GM21381 (cell line): Measurements from ENCODE around the gene DNAJC6.
"Not testable (repeated sequence)": the region's sequence is repeated elsewhere in the genome, so short reads cannot be mapped to it uniquely, and the experiment has no call there.

Source experiments
- ATAC-seq: cut with Tn5 transposase; IDR thresholded peaks from one replicate; pipeline ENCODE4 v1.9.1; 2021; ENCODE audit warnings: mild to moderate bottlenecking, moderate library complexity; ENCODE audit not compliant: unreplicated experiment

The DNAJC6 gene

DNA sequence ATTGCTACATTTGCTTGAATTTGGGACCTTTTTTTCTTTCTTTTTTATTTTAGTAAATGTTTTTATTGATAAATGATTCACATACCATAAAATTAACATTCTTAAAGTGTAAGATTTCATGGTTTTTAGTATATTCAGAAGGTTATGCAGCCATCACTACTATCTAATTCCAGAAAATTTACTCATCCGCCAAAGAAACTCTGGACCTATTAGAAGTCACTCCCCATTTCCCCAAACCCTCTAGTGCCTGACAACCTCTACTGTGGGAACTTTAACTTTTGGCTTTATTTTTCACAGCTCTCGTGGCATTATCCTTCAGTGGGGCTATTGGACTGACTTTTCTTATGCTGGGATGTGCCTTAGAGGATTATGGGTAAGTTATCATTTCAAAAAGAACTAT, 115.7 kb downstream of the DNAJC6 start:
- no peak for ATAC-seq

DNA sequence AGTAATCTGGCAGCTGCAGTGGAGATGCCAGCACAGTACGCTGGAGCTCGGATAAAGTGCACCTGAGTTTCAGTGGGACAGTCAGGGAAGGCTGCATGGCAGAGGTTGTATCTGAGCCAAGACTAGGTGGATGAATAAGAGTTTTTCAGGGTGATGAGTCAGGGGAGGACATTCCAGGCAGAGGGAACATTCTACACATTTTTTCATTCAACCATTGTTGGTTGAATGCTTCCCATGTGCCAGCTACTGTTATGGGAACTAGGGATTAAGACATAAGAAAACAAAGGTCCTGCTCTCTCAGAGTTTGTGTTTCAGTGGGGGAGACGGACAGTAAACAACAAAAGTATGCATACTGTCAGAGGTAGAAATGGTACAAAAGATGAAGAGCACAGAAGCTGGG, 116.4 kb downstream of the DNAJC6 start:
- no peak for ATAC-seq

DNA sequence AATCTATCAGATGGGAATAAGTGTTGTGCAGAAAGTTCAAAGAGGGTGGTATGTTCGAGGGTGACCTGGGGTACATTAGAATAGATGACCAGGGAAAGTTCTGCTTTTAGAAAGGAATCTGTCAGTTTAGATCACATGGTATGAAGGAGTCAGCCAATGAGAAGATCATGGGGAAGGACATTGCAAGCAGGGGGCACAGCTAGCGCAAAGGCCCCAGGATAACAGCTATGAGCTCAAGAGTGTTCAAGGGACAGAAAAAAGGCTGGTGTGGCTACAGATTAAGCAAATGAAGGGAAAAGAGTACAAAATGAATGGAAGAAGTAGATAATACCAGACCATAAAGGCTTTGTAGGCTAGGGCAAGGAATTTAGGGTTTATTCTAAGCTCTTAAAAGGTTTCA, 119.7 kb downstream of the DNAJC6 start:
- ATAC-seq: no peak

DNA sequence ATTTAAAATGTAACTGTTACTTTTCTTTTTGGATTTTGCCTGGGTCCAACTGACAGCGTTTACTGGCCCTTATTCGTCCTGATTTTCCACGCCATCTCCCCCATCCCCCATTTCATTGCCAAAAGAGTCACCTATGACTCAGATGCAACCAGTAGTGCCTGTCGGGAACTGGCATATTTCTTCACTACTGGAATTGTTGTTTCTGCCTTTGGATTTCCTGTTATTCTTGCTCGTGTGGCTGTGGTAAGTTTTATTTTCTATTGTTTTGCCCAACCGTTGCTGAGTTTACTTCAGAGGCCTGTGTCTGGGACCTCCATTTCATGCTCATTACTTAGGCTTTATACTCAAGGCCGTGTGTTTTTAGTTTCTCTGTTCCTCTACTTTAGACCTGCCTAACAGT, 120.5 kb downstream of the DNAJC6 start:
- ATAC-seq: no peak

DNA sequence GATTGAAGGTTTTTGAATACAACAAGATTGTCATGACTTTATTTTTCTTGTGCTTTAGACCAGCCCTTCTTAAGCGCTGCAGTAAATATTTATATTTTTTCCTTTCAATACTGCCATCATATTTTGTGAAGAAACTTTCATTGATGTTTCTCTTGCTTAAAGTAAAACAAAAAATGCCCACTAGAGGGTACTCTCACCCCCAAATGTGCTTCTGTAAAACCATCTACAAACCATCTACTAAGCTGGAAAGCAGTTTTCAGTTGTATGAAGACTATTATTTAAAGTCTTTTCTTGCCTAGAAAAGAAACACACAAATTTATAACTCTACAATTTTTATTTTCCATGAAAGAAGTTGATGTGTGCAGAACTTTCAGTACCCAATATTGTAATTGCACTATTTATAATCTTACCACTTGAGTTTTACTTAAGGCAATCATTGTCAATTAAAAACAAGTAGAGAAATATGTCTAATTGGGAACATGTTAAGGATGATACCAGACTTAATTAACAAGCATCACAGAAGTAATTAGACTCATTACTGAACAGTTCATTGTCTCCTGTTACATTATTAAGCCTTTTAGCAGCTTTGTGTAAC, 121.9 kb downstream of the DNAJC6 start:
- ATAC-seq: no peak

DNA sequence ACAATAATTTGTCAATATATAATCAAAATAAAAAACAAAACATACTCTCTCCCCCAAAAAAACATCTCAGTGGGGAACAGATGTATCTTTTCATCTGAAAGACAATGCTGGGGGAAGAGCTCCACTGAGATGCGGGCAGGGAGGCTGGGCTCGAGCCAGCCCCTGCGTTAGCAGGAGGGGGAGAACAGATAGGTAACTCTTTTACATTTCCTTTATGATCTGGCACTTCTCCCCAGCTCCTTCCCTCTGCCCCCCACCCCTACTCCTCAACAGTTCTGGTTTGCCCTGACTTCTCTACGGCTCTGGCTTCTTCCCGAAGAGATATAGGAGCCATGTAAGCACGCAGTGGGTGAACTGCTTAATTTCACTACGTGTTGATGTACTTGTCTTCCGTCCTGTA, 123.6 kb downstream of the DNAJC6 start:
- no peak for ATAC-seq

DNA sequence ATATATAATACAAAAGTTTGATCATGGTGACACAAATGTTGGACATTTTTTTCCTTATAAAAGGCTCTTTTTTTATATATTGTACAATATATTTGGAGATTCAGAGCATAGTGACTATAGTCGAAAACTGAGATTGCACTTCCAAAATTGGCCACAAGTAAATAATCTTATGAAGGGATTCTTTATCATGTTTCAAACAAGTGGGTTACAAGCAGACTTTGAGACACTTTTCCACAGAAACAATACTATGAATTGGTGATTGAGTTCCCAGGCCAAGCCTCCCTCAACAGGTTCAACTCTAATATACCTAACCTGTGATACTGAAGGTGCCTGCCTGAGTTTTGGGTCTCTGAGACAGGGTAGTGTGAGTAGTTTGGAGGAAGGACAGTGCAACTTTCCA, 124.9 kb downstream of the DNAJC6 start:
- ATAC-seq: no peak

DNA sequence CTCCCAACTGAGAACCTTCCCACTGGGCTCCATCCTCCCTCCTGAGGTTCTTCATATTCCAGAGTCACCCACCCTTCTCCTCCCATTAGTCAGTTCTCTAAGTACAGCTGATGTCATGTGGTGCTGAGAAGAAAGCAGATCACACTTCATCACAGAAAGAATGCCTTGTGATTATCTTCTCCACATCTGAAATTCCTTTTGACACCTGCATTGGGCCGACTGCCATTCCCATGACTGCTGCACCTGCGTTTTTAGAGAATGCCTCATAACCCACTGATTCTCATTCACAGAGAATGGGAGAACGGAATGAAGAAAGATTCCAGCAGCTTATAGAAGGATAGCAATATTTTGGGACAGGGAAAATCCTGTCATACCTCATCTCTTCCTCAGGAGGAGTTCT, 125.4 kb downstream of the DNAJC6 start:
- no peak for ATAC-seq

DNA sequence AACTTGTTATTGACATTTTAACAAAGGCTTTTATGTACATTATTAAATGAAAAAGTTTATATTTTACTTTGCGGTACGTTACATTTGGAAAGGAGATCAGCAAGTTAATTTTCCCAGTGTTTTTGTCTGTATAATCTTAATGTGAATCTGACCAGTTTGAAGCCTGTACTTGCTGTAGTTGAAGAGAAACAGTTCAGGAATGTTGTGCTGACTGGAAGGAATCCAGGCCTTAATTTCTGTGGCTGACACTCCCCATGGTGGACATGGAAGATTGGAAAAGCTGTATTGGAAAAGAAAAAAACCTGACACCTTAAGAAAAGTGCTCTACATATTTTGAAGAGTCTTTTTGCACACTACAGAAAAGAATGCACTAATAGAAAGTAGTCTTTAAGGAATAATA, 126.6 kb downstream of the DNAJC6 start:
- ATAC-seq: no peak

DNA sequence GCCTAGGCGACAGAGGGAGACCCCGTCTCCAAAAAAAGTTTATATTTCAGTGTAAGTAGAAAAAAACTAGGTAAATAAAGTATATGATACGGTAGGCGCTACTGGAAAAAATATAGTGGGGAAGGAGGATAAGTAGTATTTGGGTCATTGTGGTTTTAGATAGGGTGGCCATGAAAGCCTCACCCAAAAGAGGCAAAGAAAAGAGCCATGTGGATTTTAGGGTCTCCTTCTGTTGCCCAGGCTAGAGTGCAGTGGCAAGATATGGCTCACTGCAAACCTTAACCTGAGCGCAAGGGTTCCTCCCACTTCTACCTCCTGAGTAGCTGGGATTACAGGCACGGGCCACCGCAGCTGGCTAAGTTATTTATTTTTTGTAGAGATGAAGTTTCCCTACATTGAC, 128.3 kb downstream of the DNAJC6 start:
- no peak for ATAC-seq

DNA sequence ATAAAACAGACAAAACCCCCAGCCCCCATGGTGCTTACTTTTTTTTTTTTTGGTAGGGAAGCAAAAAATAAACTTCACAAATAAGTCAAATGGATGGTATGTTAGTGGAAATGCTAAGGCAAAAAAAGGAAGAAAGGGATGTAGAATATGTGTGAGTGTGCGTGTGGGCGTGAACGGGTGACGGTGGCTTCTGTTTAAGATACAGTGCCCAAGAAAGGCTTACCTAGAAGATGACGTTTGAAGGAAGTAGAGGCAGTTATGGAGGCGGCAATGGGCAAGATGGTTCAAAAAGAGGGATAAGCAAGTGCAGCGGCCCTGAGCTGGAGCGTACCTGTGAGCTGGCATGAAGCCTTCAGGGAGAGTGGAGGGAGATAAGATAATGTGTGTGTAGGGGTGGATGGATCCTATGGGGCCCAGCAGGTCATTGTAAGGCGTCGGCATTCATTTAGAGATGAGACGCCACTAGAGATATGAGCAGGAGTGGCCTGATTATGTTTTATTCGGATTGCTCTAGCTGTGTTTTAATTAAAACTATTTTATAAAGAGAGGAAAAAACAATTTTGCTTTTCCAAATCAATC, 131.1 kb downstream of the DNAJC6 start:
- no peak for ATAC-seq

DNA sequence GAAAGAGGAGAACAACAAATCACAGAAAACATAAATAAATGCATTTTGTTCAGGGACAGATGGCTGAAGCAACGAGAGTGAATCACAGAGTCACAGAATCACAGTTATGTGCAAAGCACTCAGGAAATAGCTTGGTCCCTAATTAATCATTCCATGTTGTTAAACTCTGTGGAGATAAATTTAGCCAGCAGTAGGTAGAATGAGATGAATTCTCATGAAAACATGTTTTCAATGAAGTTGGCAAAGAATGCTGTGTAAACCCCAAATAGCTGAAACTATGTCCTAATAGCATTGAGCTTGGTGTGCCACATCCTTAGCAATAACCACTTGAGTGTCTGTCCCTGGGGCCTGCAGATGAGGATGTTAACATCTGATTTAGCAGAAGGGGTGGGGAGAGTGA, 131.6 kb downstream of the DNAJC6 start:
- no peak for ATAC-seq

DNA sequence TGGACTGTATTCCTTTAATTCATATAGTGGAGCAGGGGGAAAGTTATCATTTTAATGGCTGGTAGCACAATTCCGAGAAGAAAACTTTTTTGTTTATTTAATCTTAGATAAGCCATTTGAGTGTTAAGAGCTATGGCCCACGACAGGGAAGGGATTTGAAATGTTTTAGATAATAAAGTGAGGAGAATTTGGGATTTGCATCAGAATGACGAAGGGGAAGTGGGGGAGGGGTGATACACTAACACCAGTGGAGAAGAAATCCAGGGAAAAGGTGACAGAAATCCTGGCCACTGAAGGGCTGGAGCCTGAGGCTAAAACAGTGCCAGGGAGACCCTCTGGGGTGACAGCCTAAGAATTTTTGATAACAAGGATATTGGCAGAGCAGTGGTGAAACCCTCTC, 132.1 kb downstream of the DNAJC6 start:
- no peak for ATAC-seq

DNA sequence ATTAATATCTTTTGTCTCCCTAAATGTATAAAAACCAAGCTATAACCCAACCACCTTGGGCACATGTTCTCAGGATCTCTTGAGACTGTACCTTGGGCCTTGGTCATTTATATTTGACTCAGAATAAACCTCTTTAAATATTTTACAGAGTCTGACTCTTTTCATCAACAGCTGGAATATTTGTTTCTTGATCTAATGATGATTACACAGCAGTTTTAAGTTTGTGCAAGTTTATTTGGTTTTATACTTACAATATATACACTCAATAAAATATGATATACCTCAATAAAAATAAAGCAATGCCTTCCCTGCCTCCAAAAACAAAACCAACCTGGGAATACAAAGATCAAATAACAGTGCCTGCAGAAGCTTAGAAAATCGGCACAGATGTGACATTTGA, 133.1 kb downstream of the DNAJC6 start:
- ATAC-seq: no peak

DNA sequence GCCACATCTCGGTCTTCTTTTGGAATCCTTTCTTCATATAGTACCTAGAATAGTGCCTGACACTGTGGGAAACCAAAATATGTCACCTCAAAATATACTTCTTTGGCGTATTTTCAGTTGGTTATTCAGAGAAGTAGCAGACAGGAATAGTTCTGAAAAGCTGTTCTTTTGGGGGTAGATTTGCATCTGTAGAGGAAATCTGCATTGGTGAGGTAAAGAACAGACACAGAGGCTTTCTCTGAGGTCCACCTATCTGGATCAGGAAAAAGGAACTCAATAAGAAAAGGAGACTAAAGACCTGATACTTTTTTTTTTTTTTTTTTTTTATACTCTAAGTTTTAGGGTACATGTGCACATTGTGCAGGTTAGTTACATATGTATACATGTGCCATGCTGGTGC, 134.3 kb downstream of the DNAJC6 start:
- ATAC-seq: no peak

DNA sequence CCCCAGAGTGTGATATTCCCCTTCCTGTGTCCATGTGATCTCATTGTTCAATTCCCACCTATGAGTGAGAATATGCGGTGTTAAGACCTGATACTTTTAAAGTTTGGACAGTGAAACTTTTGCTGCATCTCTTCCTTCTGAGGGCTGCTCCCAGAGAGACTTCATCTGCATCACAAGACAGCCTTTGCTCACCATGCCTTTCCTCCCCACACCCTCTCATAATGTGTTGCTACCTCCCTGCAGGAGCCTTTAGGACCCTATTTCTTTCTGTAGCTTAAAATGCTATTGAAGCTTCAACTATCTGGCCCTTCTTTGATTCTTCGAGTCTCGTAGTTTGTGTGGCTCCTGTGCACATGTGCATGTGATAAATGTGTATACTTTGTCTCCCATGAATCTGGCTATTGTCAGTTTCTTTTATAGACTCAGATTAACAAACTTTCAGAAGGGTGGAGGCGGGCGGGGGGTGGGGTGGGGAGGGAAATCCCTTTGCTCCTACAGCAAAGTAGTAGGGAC, 134.8 kb downstream of the DNAJC6 start:
- no peak for ATAC-seq

DNA sequence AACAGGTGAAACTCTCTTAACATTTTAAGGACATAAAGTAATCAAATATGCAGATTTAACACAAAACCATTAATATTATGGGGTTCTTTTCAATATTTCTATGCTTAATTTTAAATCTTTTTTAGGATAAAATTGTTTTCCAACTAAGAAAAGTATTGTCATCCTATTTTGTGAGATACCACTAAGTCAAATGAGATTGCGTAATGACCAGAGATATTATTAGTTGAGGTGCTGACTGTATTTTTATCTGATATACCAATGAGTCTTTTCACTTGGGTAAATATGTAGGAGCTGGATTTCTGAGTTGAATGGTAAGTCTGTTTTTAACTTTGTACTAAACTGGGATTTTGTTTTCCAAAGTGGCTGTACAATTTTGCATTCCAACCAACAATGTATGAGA, 136.5 kb downstream of the DNAJC6 start:
- ATAC-seq: no peak

DNA sequence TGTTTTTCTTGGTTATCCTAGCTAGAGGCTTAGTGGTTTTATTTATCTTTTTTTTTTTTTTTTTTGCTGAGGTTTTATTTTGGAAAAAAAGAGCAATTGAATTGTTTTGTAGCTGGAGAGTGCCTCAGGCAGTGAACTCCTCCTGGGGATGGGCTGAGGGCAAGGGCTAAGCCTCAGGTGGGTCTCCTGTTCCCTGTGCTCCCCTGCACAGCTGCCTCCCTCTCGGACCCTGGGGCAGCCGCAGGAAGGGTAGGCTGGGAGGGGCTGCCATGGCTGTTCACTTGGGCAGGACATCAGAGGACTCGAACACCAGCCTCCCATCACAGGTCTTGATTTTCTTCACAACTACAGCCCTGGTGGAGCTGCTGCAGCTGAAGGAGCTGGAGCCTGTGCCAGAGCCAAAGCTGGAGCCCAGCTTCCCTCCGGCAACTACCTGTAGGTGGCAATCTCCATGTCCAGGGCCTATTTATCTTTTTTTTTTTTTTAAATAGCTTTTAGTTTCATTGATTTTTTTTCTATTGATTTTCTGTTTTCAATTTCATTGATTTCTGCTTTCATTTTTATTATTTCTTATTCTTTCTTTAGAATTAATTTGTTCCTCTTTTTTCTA, 140.0 kb downstream of the DNAJC6 start:
- ATAC-seq: no peak

DNA sequence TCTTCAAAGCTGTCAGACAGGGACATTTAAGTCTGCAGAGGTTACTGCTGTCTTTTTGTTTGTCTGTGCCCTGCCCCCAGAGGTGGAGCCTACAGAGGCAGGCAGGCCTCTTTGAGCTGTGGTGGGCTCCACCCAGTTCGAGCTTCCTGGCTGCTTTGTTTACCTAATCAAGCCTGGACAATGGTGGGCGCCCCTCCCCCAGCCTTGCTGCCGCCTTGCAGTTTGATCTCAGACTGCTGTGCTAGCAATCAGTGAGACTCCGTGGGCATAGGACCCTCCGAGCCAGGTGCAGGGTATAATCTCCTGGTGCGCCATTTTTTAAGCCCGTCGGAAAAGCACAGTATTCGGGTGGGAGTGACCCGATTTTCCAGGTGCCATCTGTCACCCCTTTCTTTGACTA, 146.3 kb downstream of the DNAJC6 start:
- ATAC-seq: not testable (repeated sequence)

DNA sequence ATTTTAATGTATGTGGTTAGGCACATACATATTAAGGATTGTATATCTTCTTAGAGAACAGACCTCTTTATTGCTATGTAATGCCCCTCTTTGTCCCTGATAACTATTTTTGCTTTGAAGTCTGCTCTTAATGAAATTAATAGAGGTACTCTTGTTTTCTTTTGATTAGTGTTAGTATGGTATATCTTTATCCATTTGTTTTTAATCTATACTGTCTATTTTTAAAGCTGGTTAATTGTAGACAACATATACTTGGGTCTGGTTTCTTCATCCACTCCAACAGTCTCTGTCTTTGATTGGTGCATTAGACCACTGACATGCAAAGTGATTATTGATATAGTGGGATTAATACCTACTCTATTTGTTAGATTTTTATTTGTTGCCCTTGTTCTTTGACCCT, 147.1 kb downstream of the DNAJC6 start:
- no peak for ATAC-seq

DNA sequence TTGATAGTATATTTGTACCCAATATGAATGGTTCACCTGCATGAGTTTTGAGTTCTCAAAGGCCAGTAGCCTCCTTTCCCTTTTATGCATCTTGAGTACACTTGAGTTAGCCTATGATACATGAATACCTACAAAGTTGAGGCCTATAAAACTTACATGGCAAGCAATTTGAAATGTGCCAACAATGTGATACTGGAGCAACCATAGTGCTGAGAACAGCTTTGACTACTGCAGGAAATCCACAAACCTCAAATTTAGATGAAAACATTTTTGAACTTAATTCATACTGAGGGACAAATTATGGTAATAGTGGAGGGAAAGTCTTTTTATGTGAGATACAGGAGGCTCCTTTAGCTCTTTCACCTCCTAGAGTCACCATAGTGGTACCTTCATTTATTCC, 148.5 kb downstream of the DNAJC6 start:
- ATAC-seq: no peak

DNA sequence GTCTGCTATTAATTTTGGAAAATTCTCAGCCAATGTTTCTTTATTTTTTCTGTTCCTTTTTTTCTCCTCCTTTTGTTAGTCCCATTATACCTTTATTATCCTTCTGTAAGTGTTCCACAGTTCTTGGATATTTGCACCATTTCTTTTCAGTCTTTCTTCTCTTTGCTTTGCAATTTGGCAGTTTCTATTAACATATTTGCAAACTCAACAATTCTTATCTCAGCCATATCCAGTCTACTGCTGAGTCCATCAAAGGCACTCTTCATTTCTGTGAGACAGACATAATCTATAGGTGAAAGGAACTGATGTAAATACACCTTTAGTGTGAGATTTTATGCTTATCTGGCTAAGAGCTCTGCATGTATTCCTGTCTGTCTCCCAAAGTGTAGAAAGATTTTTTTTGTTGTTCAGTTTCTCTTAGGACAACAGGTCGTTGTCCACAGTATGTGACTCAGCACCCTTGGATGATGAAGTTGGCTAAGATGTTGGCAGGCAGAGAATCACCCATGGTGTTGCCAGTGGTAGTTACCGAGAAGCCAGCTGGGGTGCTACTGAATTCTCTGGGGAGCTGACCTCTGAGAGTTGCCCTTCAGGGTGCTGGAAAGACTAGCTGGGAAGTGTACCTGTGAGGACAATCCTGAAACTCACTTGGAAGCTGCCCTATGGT, 149.5 kb downstream of the DNAJC6 start:
- no peak for ATAC-seq
